CD4-positive, CD25-positive, alpha-beta regulatory T cell (primary cell): Measurements from ENCODE around the gene PCSK5. TPM values are rescaled to one million over a fixed set of nuclear protein-coding genes. Genes with fewer than 3 reads are reported as not detected.

ENCODE experiments used
- ATAC-seq, 2 donors: fragments of 150-1000 bp; cut with Tn5 transposase; one replicate each; pipeline ENCODE4 v1.10.0; 2021; ENCODE audit warnings: low read depth in 2 of 2, moderate number of reproducible peaks in 2 of 2, moderate library complexity in 1 of 2
- DNase-seq, 3 donors: peaks; one replicate each; pipeline versions ENCODE4 v3.0.0 to v3.0.0-alpha.2; 2012 to 2022; ENCODE audit warnings: mixed read lengths in 1 of 3
- H3K27ac ChIP-seq: one replicate; pipeline ENCODE4 v1.7.0; 2013; ENCODE audit warnings: mild to moderate bottlenecking, low read length; ENCODE audit not compliant: insufficient read depth, poor library complexity, severe bottlenecking
- H3K27me3 ChIP-seq: one replicate; pipeline ENCODE4 v1.7.0; 2013; ENCODE audit warnings: low read length; ENCODE audit not compliant: control insufficient read depth, insufficient read depth
- H3K36me3 ChIP-seq: one replicate; pipeline ENCODE4 v1.7.0; 2013; ENCODE audit warnings: mild to moderate bottlenecking, low read length, moderate library complexity; ENCODE audit not compliant: control insufficient read depth, insufficient read depth
- H3K4me1 ChIP-seq: 2 replicates; pipeline ENCODE4 v1.7.0; 2013; ENCODE audit warnings: mild to moderate bottlenecking, low read length; ENCODE audit not compliant: insufficient read depth, control insufficient read depth, poor library complexity, severe bottlenecking
- H3K4me3 ChIP-seq: one replicate; pipeline ENCODE4 v1.7.0; 2013; ENCODE audit warnings: low read depth, mild to moderate bottlenecking, low read length, moderate library complexity
- H3K9me3 ChIP-seq, 2 experiments: 1 replicate in 1 of 2; 2 replicates in 1 of 2; pipeline ENCODE4 v1.7.0; 2013; ENCODE audit warnings: low read length in 2 of 2, mild to moderate bottlenecking in 1 of 2, moderate library complexity in 1 of 2; ENCODE audit not compliant: control insufficient read depth in 2 of 2
- H3K27ac Mint-ChIP-seq, 3 donors: one replicate each; pipeline ENCODE4 v1.8.0; 2020 to 2022; ENCODE audit warnings: mild to moderate bottlenecking in 3 of 3, mixed read lengths in 3 of 3, moderate library complexity in 2 of 3
- H3K27me3 Mint-ChIP-seq: one replicate; pipeline ENCODE4 v1.8.0; 2022; ENCODE audit warnings: mild to moderate bottlenecking, mixed read lengths
- H3K36me3 Mint-ChIP-seq: one replicate; pipeline ENCODE4 v1.8.0; 2020; ENCODE audit warnings: mixed read lengths
- H3K4me1 Mint-ChIP-seq, 4 donors: one replicate each; pipeline ENCODE4 v1.8.0; 2020 to 2022; ENCODE audit warnings: mixed read lengths in 4 of 4, mild to moderate bottlenecking in 1 of 4
- H3K4me3 Mint-ChIP-seq, 4 donors: one replicate each; pipeline ENCODE4 v1.8.0; 2020 to 2022; ENCODE audit warnings: mild to moderate bottlenecking in 4 of 4, mixed read lengths in 4 of 4, moderate library complexity in 3 of 4
- H3K9me3 Mint-ChIP-seq, 7 donors: one replicate each; pipeline ENCODE4 v1.8.0; 2020 to 2022; ENCODE audit warnings: mixed read lengths in 7 of 7, mild to moderate bottlenecking in 3 of 7, moderate library complexity in 2 of 7
- polyA plus RNA-seq, 4 donors: library from polyadenylated mRNA; unstranded; fragments of 300-500 nt; fragmentation: Illumina TruSeq; gene quantifications; one replicate each; pipeline ENCODE4 v1.2.3, GENCODE V29; 2021
- total RNA-seq: library from RNA; stranded (reverse); gene quantifications from one replicate; pipeline ENCODE4 v1.2.3, GENCODE V29; 2022

The PCSK5 gene
- total and polyA plus RNA-seq, 5 donors from 2014 or later, result 0.47 to 2.7 (median 2.0) TPM

GRCh38 chr9:76151267-76151666 lies 260.8 kb downstream of the PCSK5 start:
- no peaks in the 10 kb centered on the region for H3K27me3 Mint-ChIP-seq
- ATAC-seq, result no peak
- Histone ChIP-seq H3K27me3 (no peaks in the 10 kb centered on the region), H3K9me3 (no peaks in the 10 kb centered on the region), H3K27ac (no peak overlapping the region), H3K4me3 (no peak overlapping the region), H3K4me1 (no peaks in the 10 kb centered on the region), H3K36me3 (no peaks in the 10 kb centered on the region)
- H3K4me1 Mint-ChIP-seq, result peaks cover 0 to 2% (median 0%) of the 10 kb centered on the region in 4 donors
- no peak for DNase-seq
- H3K9me3 Mint-ChIP-seq, result peaks cover 0 to 1% (median 0%) of the 10 kb centered on the region in 7 donors
- no peaks in the 10 kb centered on the region for H3K36me3 Mint-ChIP-seq
- H3K4me3 Mint-ChIP-seq, result no peak overlapping the region
- H3K27ac Mint-ChIP-seq, result no peak overlapping the region

- no peak overlapping the region for H3K27ac Mint-ChIP-seq
- no peak for ATAC-seq
- H3K27ac ChIP-seq, result no peak overlapping the region
Measured at GRCh38 chr9:76153339-76153738, 262.9 kb downstream of the PCSK5 start.

DNA sequence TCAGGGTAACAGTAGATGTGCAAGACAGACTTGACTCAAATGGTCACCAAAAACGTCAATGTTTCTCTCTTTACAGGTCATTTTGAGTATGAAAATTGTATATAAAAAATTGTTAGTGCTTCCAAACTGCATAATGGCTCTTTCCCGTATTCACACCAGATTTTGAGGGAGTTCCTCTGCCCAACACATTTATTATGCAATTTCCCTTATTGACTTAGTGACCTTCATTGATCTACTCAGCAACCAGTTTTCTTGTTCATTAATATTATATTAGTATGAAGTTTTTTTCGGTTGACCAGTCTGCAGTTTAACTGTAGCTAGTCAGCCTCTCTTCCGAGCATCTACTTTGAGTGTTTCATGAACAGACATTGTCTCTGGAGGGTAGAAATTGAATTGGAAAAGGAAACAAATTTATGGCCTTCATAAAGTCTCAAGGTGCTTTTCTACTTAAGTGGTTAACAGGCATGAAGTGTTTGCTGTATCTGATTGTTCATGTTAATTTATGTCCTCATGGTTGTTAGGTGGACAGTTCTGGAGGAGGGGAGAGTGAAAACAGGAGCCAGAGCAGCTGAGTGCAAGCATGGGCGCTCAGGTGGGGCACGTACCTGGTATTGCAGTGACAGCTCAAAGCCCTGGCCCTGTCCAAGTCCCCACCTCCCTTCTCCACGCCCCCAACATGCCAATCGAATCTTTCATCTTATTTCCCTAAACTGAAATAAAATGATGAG lies 263.6 kb downstream of the PCSK5 start:
- H3K4me3 Mint-ChIP-seq, result no peak overlapping the region
- H3K4me1 Mint-ChIP-seq, result peaks cover 0 to 4% (median 0%) of the 10 kb centered on the region in 4 donors
- H3K4me1 ChIP-seq, result no peaks in the 10 kb centered on the region
- no peaks in the 10 kb centered on the region for H3K9me3 Mint-ChIP-seq
- DNase-seq, result no peak
- H3K27ac Mint-ChIP-seq, result no peak overlapping the region
- peaks cover 9% of the 10 kb centered on the region for H3K36me3 Mint-ChIP-seq
- no peaks in the 10 kb centered on the region for H3K27me3 Mint-ChIP-seq
- ATAC-seq, result no peak
- H3K4me3 ChIP-seq, result no peak overlapping the region
- no peak overlapping the region for H3K27ac ChIP-seq
- no peaks in the 10 kb centered on the region for H3K27me3 ChIP-seq
- no peaks in the 10 kb centered on the region for H3K36me3 ChIP-seq
- H3K9me3 ChIP-seq, result no peaks in the 10 kb centered on the region

More at GRCh38 chr9:76153339-76153738, 262.9 kb downstream of the PCSK5 start:
- Mint-ChIP-seq H3K36me3 (peaks cover 5% of the 10 kb centered on the region), H3K4me1 (peaks cover 0 to 2% (median 0%) of the 10 kb centered on the region in 4 donors), H3K27me3 (no peaks in the 10 kb centered on the region), H3K4me3 (no peak overlapping the region), H3K9me3 (peaks cover 0 to under 1% (median 0%) of the 10 kb centered on the region in 7 donors)
- Histone ChIP-seq H3K4me1 (no peaks in the 10 kb centered on the region), H3K36me3 (no peaks in the 10 kb centered on the region), H3K9me3 (no peaks in the 10 kb centered on the region), H3K27me3 (no peaks in the 10 kb centered on the region), H3K4me3 (no peak overlapping the region)
- DNase-seq, result no peak

DNA sequence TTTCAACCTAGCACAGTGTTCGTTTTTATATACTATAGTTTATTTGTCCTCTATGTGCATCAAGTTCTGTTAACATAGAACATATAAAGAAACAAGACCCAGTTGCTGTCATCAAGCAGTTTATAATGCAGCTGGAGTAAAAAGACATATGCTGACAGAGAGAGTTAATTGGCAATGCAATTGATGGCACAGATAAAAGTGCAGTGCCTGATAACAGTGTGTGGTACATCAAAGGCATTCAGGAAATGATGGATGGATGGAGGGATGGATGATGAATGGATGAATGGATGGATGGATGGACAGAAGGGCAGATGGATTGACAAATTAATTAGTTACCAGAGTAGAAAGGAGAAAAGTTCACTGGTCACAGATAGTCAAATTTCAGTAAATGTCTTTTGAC lies 264.9 kb downstream of the PCSK5 start:
- H3K4me3 Mint-ChIP-seq, result no peak overlapping the region
- peaks cover 14% of the 10 kb centered on the region for H3K36me3 Mint-ChIP-seq
- DNase-seq (no peak), ATAC-seq (no peak)
- no peak overlapping the region for H3K27ac ChIP-seq
- H3K27me3 ChIP-seq, result no peaks in the 10 kb centered on the region
- H3K27me3 Mint-ChIP-seq, result no peaks in the 10 kb centered on the region
- no peak overlapping the region for H3K27ac Mint-ChIP-seq
- no peaks in the 10 kb centered on the region for H3K36me3 ChIP-seq
- no peaks in the 10 kb centered on the region for H3K4me1 ChIP-seq
- H3K4me3 ChIP-seq, result no peak overlapping the region
- H3K9me3 Mint-ChIP-seq, result no peaks in the 10 kb centered on the region
- no peaks in the 10 kb centered on the region for H3K9me3 ChIP-seq
- peaks cover 0 to 4% (median 0%) of the 10 kb centered on the region in 4 donors for H3K4me1 Mint-ChIP-seq

- no peak overlapping the region for H3K4me3 ChIP-seq
- H3K36me3 ChIP-seq, result no peaks in the 10 kb centered on the region
- peaks cover 24% of the 10 kb centered on the region for H3K36me3 Mint-ChIP-seq
- no peak overlapping the region for H3K27ac Mint-ChIP-seq
- no peak overlapping the region for H3K4me3 Mint-ChIP-seq
- ATAC-seq, result no peak
- H3K27ac ChIP-seq, result no peak overlapping the region
- no peak for DNase-seq
- H3K27me3 Mint-ChIP-seq, result no peaks in the 10 kb centered on the region
- no peaks in the 10 kb centered on the region for H3K27me3 ChIP-seq
- H3K4me1 ChIP-seq, result no peaks in the 10 kb centered on the region
- H3K9me3 ChIP-seq, result no peaks in the 10 kb centered on the region
- peaks cover 0 to 2% (median 0%) of the 10 kb centered on the region in 7 donors for H3K9me3 Mint-ChIP-seq
- H3K4me1 Mint-ChIP-seq, result peaks cover 0 to 2% (median 0%) of the 10 kb centered on the region in 4 donors
Measured at GRCh38 chr9:76158713-76159112, 268.2 kb downstream of the PCSK5 start.

DNA sequence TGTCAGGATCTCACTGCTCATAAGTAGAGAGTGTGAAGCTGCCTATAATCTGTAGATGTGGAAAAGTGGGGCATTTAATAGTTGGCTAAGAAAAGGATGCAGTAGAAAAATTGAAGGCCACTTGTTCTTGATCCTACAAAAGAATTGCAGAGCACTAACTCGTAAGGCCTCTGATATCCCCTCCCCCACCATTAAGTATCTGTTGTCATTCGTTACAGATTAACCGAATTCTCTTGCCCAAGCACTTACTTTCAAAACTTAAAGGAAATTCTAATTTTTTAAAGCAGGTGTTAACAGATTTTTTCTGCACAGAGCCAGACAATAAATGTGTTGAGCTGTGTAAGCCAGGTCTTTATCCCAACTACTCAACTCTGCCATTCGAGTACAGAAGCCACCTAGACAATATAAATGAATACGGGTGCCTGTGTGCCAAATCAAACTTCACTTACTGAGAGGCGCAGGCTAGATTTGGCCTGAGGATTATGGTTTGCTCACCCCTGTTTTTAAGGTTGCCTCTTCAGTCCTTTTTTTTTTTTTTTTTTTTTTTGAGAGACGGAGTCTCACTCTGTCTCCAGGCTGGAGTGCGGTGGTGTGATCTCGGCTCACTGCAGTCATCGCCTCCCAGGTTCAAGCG lies 268.9 kb downstream of the PCSK5 start:
- Mint-ChIP-seq H3K9me3 (peaks cover 0 to 2% (median 0%) of the 10 kb centered on the region in 7 donors), H3K4me3 (no peak overlapping the region), H3K4me1 (peaks cover 0 to 2% (median 0%) of the 10 kb centered on the region in 4 donors), H3K27ac (no peak overlapping the region), H3K36me3 (peaks cover 24% of the 10 kb centered on the region), H3K27me3 (no peaks in the 10 kb centered on the region)
- Histone ChIP-seq H3K27me3 (no peaks in the 10 kb centered on the region), H3K27ac (no peak overlapping the region), H3K4me3 (no peak overlapping the region), H3K9me3 (no peaks in the 10 kb centered on the region), H3K36me3 (no peaks in the 10 kb centered on the region), H3K4me1 (no peaks in the 10 kb centered on the region)
- no peak for DNase-seq
- ATAC-seq, result no peak

DNA sequence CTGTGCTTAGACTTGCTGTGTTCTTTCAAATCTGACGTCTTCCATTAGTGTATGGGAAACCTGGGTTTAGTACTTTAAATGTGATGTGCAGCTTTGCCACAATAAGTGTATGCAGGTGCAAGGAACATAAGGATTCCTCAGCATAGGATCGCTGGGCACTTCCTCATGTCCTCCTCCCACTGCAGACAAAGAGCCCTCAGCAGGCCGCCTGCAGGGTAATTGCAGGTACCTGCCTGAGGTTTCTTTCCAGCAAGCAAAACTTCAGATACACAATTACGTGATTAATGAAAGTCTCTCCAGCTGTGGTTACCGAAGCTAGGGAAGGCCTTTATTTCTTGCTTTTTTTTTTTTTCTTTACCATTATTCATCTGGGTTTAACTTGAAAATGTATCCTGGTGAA lies 270.6 kb downstream of the PCSK5 start:
- Mint-ChIP-seq H3K4me1 (peaks cover 0 to 2% (median 0%) of the 10 kb centered on the region in 4 donors), H3K36me3 (peaks cover 24% of the 10 kb centered on the region), H3K27me3 (no peaks in the 10 kb centered on the region), H3K9me3 (peaks cover 0 to 2% (median 0%) of the 10 kb centered on the region in 7 donors), H3K27ac (no peak overlapping the region), H3K4me3 (no peak overlapping the region)
- Histone ChIP-seq H3K4me3 (no peak overlapping the region), H3K27me3 (no peaks in the 10 kb centered on the region), H3K36me3 (no peaks in the 10 kb centered on the region), H3K4me1 (no peaks in the 10 kb centered on the region), H3K27ac (no peak overlapping the region), H3K9me3 (no peaks in the 10 kb centered on the region)
- no peak for DNase-seq
- ATAC-seq, result no peak
